ENCODE measurements around the gene OR8J1.

GRCh38 chr11:56404393-56404792, 50.3 kb downstream of the OR8J1 start:
- TF ChIP-seq CTCF (IDR thresholded peaks at IDR 0.05) (no peak), POLR2A (IDR thresholded peaks at IDR 0.05) (no peak)
